ENCODE data around the gene ETV3L. TPM values are rescaled to one million over a fixed set of nuclear protein-coding genes. Genes with fewer than 3 reads are reported as not detected.
"Not testable (repeated sequence)": the region's sequence is repeated elsewhere in the genome, so short reads cannot be mapped to it uniquely, and the experiment has no call there.

Gene ETV3L
- total RNA-seq, 1 donor, result not detected

GRCh38 chr1:157106813-157107189 lies 7.2 kb upstream of the ETV3L start:
- TF ChIP-seq, protein P1, sequence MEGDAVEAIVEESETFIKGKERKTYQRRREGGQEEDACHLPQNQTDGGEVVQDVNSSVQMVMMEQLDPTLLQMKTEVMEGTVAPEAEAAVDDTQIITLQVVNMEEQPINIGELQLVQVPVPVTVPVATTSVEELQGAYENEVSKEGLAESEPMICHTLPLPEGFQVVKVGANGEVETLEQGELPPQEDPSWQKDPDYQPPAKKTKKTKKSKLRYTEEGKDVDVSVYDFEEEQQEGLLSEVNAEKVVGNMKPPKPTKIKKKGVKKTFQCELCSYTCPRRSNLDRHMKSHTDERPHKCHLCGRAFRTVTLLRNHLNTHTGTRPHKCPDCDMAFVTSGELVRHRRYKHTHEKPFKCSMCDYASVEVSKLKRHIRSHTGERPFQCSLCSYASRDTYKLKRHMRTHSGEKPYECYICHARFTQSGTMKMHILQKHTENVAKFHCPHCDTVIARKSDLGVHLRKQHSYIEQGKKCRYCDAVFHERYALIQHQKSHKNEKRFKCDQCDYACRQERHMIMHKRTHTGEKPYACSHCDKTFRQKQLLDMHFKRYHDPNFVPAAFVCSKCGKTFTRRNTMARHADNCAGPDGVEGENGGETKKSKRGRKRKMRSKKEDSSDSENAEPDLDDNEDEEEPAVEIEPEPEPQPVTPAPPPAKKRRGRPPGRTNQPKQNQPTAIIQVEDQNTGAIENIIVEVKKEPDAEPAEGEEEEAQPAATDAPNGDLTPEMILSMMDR (IDR thresholded peaks at IDR 0.05; ENCODE audit: insufficient read depth, low read depth, low read length), result no peak
- H3K4me3 ChIP-seq (ENCODE audit: low read depth, low read length), result no peak overlapping the region
- DNase-seq (ENCODE audit: low read depth), result no peak

DNA sequence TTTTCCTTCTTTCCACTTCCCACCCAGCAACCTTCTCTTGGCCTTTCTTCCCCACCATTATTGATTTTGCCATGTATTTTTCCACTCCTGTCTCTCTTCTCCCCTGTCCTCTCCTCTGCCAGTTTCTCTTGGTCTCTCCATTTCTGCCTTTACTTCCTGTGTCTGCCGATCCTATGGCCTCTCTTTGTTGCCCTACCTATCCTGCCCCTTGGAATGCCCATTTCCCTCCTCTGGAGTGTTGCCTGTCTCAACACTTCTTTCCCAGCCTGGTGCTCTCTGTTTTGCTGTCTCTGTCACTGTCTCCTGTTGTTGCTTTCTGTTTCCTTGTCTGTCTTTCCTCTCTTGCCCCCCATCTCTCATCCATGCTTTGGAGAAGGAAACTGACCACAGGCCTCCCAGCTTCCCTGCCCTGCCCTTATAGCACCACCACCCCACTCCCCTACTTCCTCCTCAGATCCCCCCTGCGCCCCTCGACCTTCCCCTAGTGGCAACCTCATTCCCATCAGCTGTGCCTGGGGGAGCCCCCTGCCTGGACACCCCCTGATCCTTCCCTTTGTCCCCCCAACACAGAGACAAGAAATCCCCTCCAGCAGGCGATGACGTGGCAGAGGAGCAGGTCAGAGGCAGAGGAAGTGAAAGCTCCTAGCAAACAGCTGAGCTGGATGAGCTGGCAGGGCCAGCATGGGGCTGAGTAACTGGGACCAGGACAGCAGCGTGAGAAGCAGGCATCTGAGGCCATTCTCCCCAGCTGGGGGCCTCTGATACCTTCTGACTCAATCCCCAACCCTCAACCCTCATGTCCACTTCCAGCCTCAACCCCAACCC lies 6.6 kb upstream of the ETV3L start:
- H3K4me3 ChIP-seq (ENCODE audit: low read depth, low read length), result no peak overlapping the region
- TF ChIP-seq, protein P1 (IDR thresholded peaks at IDR 0.05; ENCODE audit: insufficient read depth, low read depth, low read length), result no peak
- peak; percentile 74 for DNase-seq (ENCODE audit: low read depth)

GRCh38 chr1:157105298-157105987 lies 5.8 kb upstream of the ETV3L start:
- H3K4me3 ChIP-seq (ENCODE audit: low read depth, low read length), result no peak overlapping the region

GRCh38 chr1:157104598-157105293 lies 5.1 kb upstream of the ETV3L start:
- TF ChIP-seq, protein P1 (IDR thresholded peaks at IDR 0.05; ENCODE audit: insufficient read depth, low read depth, low read length), result no peak

More at GRCh38 chr1:157105298-157105987, 5.8 kb upstream of the ETV3L start:
- no peak for DNase-seq (ENCODE audit: low read depth)
- TF ChIP-seq, protein P1 (IDR thresholded peaks at IDR 0.05; ENCODE audit: insufficient read depth, low read depth, low read length), result no peak

DNA sequence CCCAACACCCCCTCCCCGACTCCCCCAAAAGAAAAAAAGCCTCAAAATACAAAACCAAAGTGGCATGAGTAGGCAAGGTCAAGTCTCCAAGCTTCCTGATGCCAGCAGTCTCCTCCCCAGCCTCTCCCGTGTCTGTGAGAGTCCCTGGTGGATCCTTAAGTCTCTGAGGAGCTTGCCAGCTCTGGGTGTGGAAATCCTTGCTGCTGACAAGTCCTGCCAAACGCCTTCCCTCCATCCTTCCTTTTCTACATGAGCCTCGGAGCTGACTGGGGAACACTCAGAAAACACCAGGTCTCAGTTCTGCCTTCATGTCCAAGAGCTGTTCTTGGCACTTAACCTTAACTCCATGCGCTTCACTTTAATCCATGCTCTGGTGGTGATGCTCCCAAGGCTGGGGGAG lies 3.7 kb upstream of the ETV3L start:
- TF ChIP-seq, protein P1 (IDR thresholded peaks at IDR 0.05; ENCODE audit: insufficient read depth, low read depth, low read length), result no peak
- H3K4me3 ChIP-seq (ENCODE audit: low read depth, low read length), result no peak overlapping the region
- no peak for DNase-seq (ENCODE audit: low read depth)

More at GRCh38 chr1:157104598-157105293, 5.1 kb upstream of the ETV3L start:
- DNase-seq (ENCODE audit: low read depth), result no peak
- no peak overlapping the region for H3K4me3 ChIP-seq (ENCODE audit: low read depth, low read length)

- TF ChIP-seq, protein P1 (IDR thresholded peaks at IDR 0.05; ENCODE audit: insufficient read depth, low read depth, low read length), result no peak
- DNase-seq (ENCODE audit: low read depth), result no peak
- H3K4me3 ChIP-seq (ENCODE audit: low read depth, low read length), result no peak overlapping the region
Observed at GRCh38 chr1:157101149-157101548, 1.5 kb upstream of the ETV3L start.

DNA sequence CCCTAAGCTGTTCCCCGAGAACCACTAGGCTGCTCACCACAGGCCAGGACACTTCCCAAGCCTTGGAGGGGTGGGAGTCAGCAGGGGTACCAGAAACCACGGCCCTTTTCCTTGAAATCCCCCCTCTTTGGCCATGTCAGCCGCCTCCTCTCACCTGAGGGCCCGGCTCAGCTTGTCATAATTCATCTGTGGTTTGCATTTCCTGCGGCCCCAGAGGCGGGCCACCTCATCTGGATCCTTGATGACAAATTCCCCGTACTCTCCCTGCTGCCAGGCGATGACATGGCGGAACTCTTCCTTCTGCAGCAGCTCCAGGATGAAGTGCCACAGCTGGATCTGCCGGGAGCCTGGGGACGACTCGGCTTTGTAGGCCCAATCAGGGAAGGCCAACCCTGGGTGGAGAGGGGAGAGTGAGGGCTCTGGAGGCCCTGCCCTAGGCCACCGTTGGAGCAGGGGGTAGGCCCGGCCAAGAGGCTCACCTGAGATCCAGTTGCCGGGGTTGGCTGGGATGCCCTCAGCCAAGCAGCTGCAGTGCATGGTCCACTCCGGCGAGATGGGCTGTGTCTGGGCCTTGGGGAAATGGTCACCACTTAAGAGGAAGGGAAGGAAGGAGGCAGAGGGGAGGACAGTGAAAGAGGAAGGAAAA lies 498 bp downstream of the ETV3L start:
- DNase-seq (ENCODE audit: low read depth); H3K4me3 ChIP-seq (ENCODE audit: low read depth, low read length): not testable (repeated sequence)

Data from fibroblast of villous mesenchyme (primary cell).